H1 (cell line): ENCODE data around the gene F3. TPM values are rescaled to one million over a fixed set of nuclear protein-coding genes. Genes with fewer than 3 reads are reported as not detected.

Experiments used
- CTCF ChIA-PET: fragments of 300-600 bp; sonication (Branson Sonifier 250); formaldehyde crosslinking; loops from one replicate; lab custom pipeline; 2021; ENCODE audit not compliant: partially characterized antibody; lab: Charles Lee
- POLR2A ChIA-PET: fragments of 300-600 bp; sonication (Branson Sonifier 250); formaldehyde crosslinking; loops from one replicate; lab custom pipeline; 2021; ENCODE audit warnings: inconsistent platforms; ENCODE audit not compliant: partially characterized antibody; lab: Charles Lee
- DNase-seq, 2 experiments: peaks; one replicate each; pipeline versions ENCODE4 v3.0.0 to v3.0.0-alpha.2; 2010 to 2022; ENCODE audit warnings: low spot score in 2 of 2, low read depth in 1 of 2, mixed read lengths in 1 of 2
- FAIRE-seq: peaks from 2 replicates; lab custom pipeline; 2011; peaks lifted over from hg19 to GRCh38; lab: Jason Lieb, UNC
- H2AFZ ChIP-seq: 2 replicates; pipeline ENCODE4 v1.8.1; 2012; ENCODE audit warnings: low read length, inconsistent platforms
- H2AK5ac ChIP-seq: 2 replicates; pipeline ENCODE4 v1.6.1; 2013; ENCODE audit warnings: low read depth, low read length
- H2BK120ac ChIP-seq: replicated peaks from 2 replicates; pipeline ENCODE3; 2013; ENCODE audit warnings: low read depth, low read length, inconsistent platforms
- H2BK12ac ChIP-seq: 2 replicates; pipeline ENCODE4 v1.6.1; 2013; ENCODE audit warnings: low read depth, low read length
- H2BK15ac ChIP-seq: 2 replicates; pipeline ENCODE4 v1.6.1; 2013; ENCODE audit warnings: low read length
- H2BK20ac ChIP-seq: 2 replicates; pipeline ENCODE4 v1.6.1; 2013; ENCODE audit warnings: low read length
- H2BK5ac ChIP-seq: 2 replicates; pipeline ENCODE4 v1.6.1; 2013; ENCODE audit warnings: low read depth, low read length
- H3K14ac ChIP-seq: 2 replicates; pipeline ENCODE4 v1.6.1; 2013; ENCODE audit warnings: inconsistent platforms; ENCODE audit not compliant: insufficient read length
- H3K18ac ChIP-seq: 2 replicates; pipeline ENCODE4 v1.6.1; 2013; ENCODE audit warnings: low read length; ENCODE audit errors: extremely low read depth
- H3K23ac ChIP-seq: 2 replicates; pipeline ENCODE4 v1.6.1; 2013; ENCODE audit warnings: inconsistent platforms; ENCODE audit not compliant: insufficient read length
- H3K23me2 ChIP-seq: 2 replicates; pipeline ENCODE4 v1.6.1; 2013; ENCODE audit warnings: low read depth, low read length
- H3K27ac ChIP-seq: 2 replicates; pipeline ENCODE4 v1.6.1; 2011; ENCODE audit warnings: low read depth, low read length, inconsistent platforms
- H3K27me3 ChIP-seq, 4 experiments: replicated peaks in 1 of 4; 1 replicate in 1 of 4; 2 replicates in 3 of 4; pipeline versions ENCODE4 v1.6.1 to v1.8.1; 2011 to 2013; ENCODE audit warnings: low read length in 3 of 4, mild to moderate bottlenecking in 3 of 4, inconsistent platforms in 2 of 4, mixed read lengths in 2 of 4, moderate library complexity in 1 of 4; ENCODE audit not compliant: control insufficient read depth in 3 of 4, insufficient read depth in 3 of 4; ENCODE audit errors: extremely low read depth in 1 of 4
- H3K36me3 ChIP-seq, 4 experiments: 2 replicates each; pipeline versions ENCODE4 v1.6.1 to v1.8.1; 2011 to 2013; ENCODE audit warnings: mild to moderate bottlenecking in 4 of 4, low read length in 3 of 4, moderate library complexity in 2 of 4, control low read depth in 1 of 4, inconsistent platforms in 1 of 4; ENCODE audit not compliant: insufficient read depth in 4 of 4, control insufficient read depth in 2 of 4
- H3K4ac ChIP-seq: replicated peaks from 2 replicates; pipeline ENCODE3; 2013; ENCODE audit warnings: low read length, low read depth, mixed read lengths, inconsistent platforms; ENCODE audit not compliant: insufficient read length
- H3K4me1 ChIP-seq, 4 experiments: replicated peaks in 1 of 4; 1 replicate in 1 of 4; 2 replicates in 3 of 4; pipeline versions ENCODE4 v1.6.1 to v1.8.1; 2011 to 2013; ENCODE audit warnings: low read length in 3 of 4, inconsistent platforms in 2 of 4, mixed read lengths in 1 of 4; ENCODE audit not compliant: insufficient read depth in 4 of 4, control insufficient read depth in 3 of 4
- H3K4me2 ChIP-seq, 2 experiments: 2 replicates each; pipeline versions ENCODE4 v1.6.1 to v1.8.1; 2011 to 2013; ENCODE audit warnings: low read depth in 2 of 2, low read length in 2 of 2, control low read depth in 1 of 2, inconsistent platforms in 1 of 2, mild to moderate bottlenecking in 1 of 2; ENCODE audit not compliant: insufficient read depth in 1 of 2
- H3K4me3 ChIP-seq, 4 experiments: fragments of 200-600, 300-600 bp in 1 of 4; sonication (generic), shearing (Covaris generic), sonication (Bioruptor Twin) in 1 of 4; 2 replicates each; pipeline versions ENCODE4 v1.5.1 to v1.8.1; 2011 to 2016; ENCODE audit warnings: low read length in 4 of 4, low read depth in 3 of 4, control low read depth in 2 of 4, inconsistent platforms in 2 of 4, mild to moderate bottlenecking in 2 of 4, mixed read lengths in 1 of 4, moderate library complexity in 1 of 4; ENCODE audit not compliant: insufficient read depth in 2 of 4; ENCODE audit errors: extremely low read depth in 1 of 4
- H3K56ac ChIP-seq: replicated peaks from 2 replicates; pipeline ENCODE3; 2013; ENCODE audit warnings: low read depth, mild to moderate bottlenecking, mixed read lengths, low read length, inconsistent platforms; ENCODE audit not compliant: insufficient read length
- H3K79me1 ChIP-seq: 2 replicates; pipeline ENCODE4 v1.6.1; 2013; ENCODE audit warnings: low read depth, low read length, control low read depth
- H3K79me2 ChIP-seq, 2 experiments: 2 replicates each; pipeline versions ENCODE4 v1.6.1 to v1.8.1; 2012 to 2013; ENCODE audit warnings: low read length in 2 of 2, mild to moderate bottlenecking in 2 of 2, inconsistent platforms in 1 of 2; ENCODE audit not compliant: insufficient read depth in 2 of 2, control insufficient read depth in 1 of 2
- H3K9ac ChIP-seq, 4 experiments: replicated peaks in 1 of 4; 1 replicate in 1 of 4; 2 replicates in 3 of 4; pipeline versions ENCODE4 v1.6.1 to v1.8.1; 2011 to 2013; ENCODE audit warnings: low read depth in 3 of 4, low read length in 3 of 4, control low read depth in 2 of 4, mild to moderate bottlenecking in 2 of 4, moderate library complexity in 2 of 4, inconsistent platforms in 1 of 4; ENCODE audit errors: extremely low read depth in 1 of 4
- H3K9me3 ChIP-seq, 2 experiments: 2 replicates each; pipeline versions ENCODE4 v1.6.1 to v1.8.1; 2012 to 2013; ENCODE audit warnings: mild to moderate bottlenecking in 2 of 2, moderate library complexity in 2 of 2, control low read depth in 1 of 2, inconsistent platforms in 1 of 2, low read depth in 1 of 2, low read length in 1 of 2, mixed read lengths in 1 of 2; ENCODE audit not compliant: insufficient read depth in 2 of 2
- H4K20me1 ChIP-seq, 2 experiments: replicated peaks in 1 of 2; 2 replicates each; pipeline versions ENCODE3 to v1.8.1; 2011 to 2013; ENCODE audit warnings: inconsistent platforms in 2 of 2, low read length in 2 of 2, mild to moderate bottlenecking in 1 of 2; ENCODE audit not compliant: insufficient read depth in 2 of 2, control insufficient read depth in 1 of 2
- H4K5ac ChIP-seq: 2 replicates; pipeline ENCODE4 v1.6.1; 2013; ENCODE audit warnings: low read length, low read depth, mixed read lengths, inconsistent platforms; ENCODE audit not compliant: insufficient read length
- H4K8ac ChIP-seq: 2 replicates; pipeline ENCODE4 v1.8.0; 2013; ENCODE audit warnings: mild to moderate bottlenecking, moderate library complexity, low read length, inconsistent platforms; ENCODE audit not compliant: insufficient read depth; ENCODE audit errors: extremely low read depth
- H4K91ac ChIP-seq: replicated peaks from 2 replicates; pipeline ENCODE3; 2013; ENCODE audit warnings: low read length, mixed read lengths, inconsistent platforms; ENCODE audit not compliant: insufficient read length
- BCL11A ChIP-seq, 2 experiments: IDR thresholded peaks; one replicate each; pipeline ENCODE4 v1.6.1; 2011; ENCODE audit warnings: low read depth in 2 of 2, low read length in 2 of 2, mild to moderate bottlenecking in 2 of 2
- EGR1 ChIP-seq: IDR thresholded peaks from 2 replicates; pipeline ENCODE4 v1.6.1; 2011; ENCODE audit warnings: low read depth, low read length, borderline replicate concordance
- EP300 ChIP-seq, 2 experiments: IDR thresholded peaks; 1 replicate in 1 of 2; 2 replicates in 1 of 2; pipeline ENCODE4 v1.6.1; 2011 to 2012; ENCODE audit warnings: low read depth in 2 of 2, low read length in 2 of 2, mild to moderate bottlenecking in 2 of 2, borderline replicate concordance in 1 of 2, inconsistent platforms in 1 of 2, moderate library complexity in 1 of 2
- JUN ChIP-seq: IDR thresholded peaks from 2 replicates; pipeline ENCODE4 v1.6.1; 2011; ENCODE audit warnings: low read depth, mild to moderate bottlenecking, improper control_type of control experiment, low read length
- KDM1A ChIP-seq: fragments of 200-600, 300-600 bp; sonication (generic); IDR thresholded peaks from 2 replicates; pipeline ENCODE4 v1.7.1; 2016; ENCODE audit warnings: mild to moderate bottlenecking, low read length, borderline replicate concordance
- MAFK ChIP-seq: IDR thresholded peaks from 2 replicates; pipeline ENCODE4 v1.6.1; 2012; ENCODE audit warnings: low read depth, mild to moderate bottlenecking, improper control_type of control experiment, low read length
- RBBP5 ChIP-seq: IDR thresholded peaks from 2 replicates; pipeline ENCODE4 v1.7.1; 2012; ENCODE audit warnings: low read depth, mild to moderate bottlenecking, inconsistent platforms, low read length, moderate library complexity, borderline replicate concordance
- SP2 ChIP-seq: IDR thresholded peaks from 2 replicates; pipeline ENCODE4 v1.6.1; 2012; ENCODE audit warnings: mild to moderate bottlenecking, low read length, inconsistent platforms
- TAF1 ChIP-seq: IDR thresholded peaks from 2 replicates; pipeline ENCODE4 v1.6.1; 2011; ENCODE audit warnings: mild to moderate bottlenecking, low read depth, low read length
- TEAD4 ChIP-seq: IDR thresholded peaks from 2 replicates; pipeline ENCODE4 v1.6.1; 2012; ENCODE audit warnings: low read depth, low read length, inconsistent platforms, mixed read lengths
- ZNF274 ChIP-seq: IDR thresholded peaks from 2 replicates; pipeline ENCODE4 v1.7.0; 2012; ENCODE audit warnings: low read length, borderline replicate concordance; ENCODE audit errors: extremely low read depth
- WGBS, 2 experiments: shearing (Covaris generic) in 1 of 2; methylation state at CpG; one replicate each; pipeline versions ENCODE4 v1.1.6 to v1.1.7; 2013 to 2015; ENCODE audit warnings: low lambda C conversion rate in 2 of 2, mixed read lengths in 2 of 2, inconsistent platforms in 1 of 2, low coverage in 1 of 2, missing lambda C conversion rate in 1 of 2; ENCODE audit not compliant: insufficient replicate concordance in 2 of 2, insufficient coverage in 1 of 2, insufficient read length in 1 of 2; ENCODE audit errors: extremely low coverage in 1 of 2, missing lambda C conversion rate in 1 of 2; 5-methylcytosine and 5-hydroxymethylcytosine counted together
- polyA plus RNA-seq, 7 experiments: library from polyadenylated mRNA; depleted of rRNA in 3 of 7; stranded (reverse) in 5 of 7; unstranded in 2 of 7; fragments of >200 nt in 5 of 7; fragments of 200-250 nt in 2 of 7; gene quantifications; 1 replicate in 5 of 7; 2 replicates in 1 of 7; 4 replicates in 1 of 7; pipeline versions ENCODE4 v1.2.1 to v1.2.3, GENCODE V29; 2011 to 2013; ENCODE audit warnings: missing spikeins in 2 of 7, mixed read lengths in 2 of 7
- total RNA-seq: library from RNA; stranded (reverse); fragmentation: NEBNext Ultra II Directional; extraction: Animal tissue kit (Norgen Biotek cat#: 25700); gene quantifications from 2 replicates; pipeline ENCODE4 v1.2.1, GENCODE V29; 2021
- TF ChIP-seq, protein P1 (sequence below): IDR thresholded peaks from 2 replicates; pipeline ENCODE4 v1.6.1; 2011; ENCODE audit warnings: low read depth, mild to moderate bottlenecking, low read length; ENCODE audit not compliant: insufficient read depth

F3 gene
- total and polyA plus RNA-seq, 2 of the 8 experiments (the other 6 are each of a cell fraction or from before 2014, with no cell fraction given), result 2.6 to 8.6 TPM

DNA sequence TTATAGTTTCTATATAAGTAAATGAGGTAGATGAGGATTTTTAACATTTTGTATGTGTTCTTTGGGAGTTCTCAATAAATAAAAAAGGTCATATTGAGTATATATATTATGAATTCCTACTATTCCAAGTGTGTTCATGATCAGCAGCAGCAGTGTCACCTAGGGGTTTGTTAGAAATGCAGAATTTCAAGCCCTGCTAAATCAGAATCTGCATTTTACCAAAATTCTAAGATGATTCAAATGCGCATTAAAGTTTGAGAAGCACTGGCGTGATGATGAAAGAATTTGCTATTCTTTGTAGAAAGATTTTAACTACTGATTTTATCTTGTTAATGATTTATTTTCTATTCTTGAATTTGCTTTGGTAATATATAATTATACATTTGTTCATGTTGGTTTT is 28.7 kb downstream of the F3 start:
- Histone ChIP-seq H4K91ac (no peak overlapping the region), H3K9ac (no peak overlapping the region), H3K4me3 (no peak overlapping the region), H2BK5ac (no peak overlapping the region), H3K4me1 (no peaks in the 10 kb centered on the region), H4K5ac (no peak overlapping the region), H3K18ac (no peak overlapping the region), H3K56ac (no peak overlapping the region), H3K23me2 (no peaks in the 10 kb centered on the region), H2BK12ac (no peak overlapping the region), H3K36me3 (no peaks in the 10 kb centered on the region), H3K14ac (no peak overlapping the region), H2BK20ac (no peak overlapping the region), H3K27ac (no peak overlapping the region), H2BK120ac (no peak overlapping the region), H4K8ac (no peak overlapping the region), H2AFZ (no peak overlapping the region), H3K23ac (no peak overlapping the region), H3K4me2 (no peak overlapping the region), H2AK5ac (no peak overlapping the region), H3K4ac (no peak overlapping the region), H3K79me2 (no peaks in the 10 kb centered on the region), H3K9me3 (no peaks in the 10 kb centered on the region), H4K20me1 (no peaks in the 10 kb centered on the region), H3K79me1 (no peaks in the 10 kb centered on the region), H2BK15ac (no peak overlapping the region), H3K27me3 (no peaks in the 10 kb centered on the region)
- FAIRE-seq, result no peak
- TF ChIP-seq BCL11A (IDR thresholded peaks at IDR 0.05; ENCODE audit: low read depth in 2 of 2, low read length in 2 of 2) (no peak), EGR1 (no peak), MAFK (no peak), ZNF274 (no peak), RBBP5 (no peak), KDM1A (no peak), TAF1 (no peak), JUN (no peak), SP2 (no peak), TEAD4 (no peak), EP300 (IDR thresholded peaks at IDR 0.05; ENCODE audit: borderline replicate concordance in 1 of 2, low read depth in 2 of 2, low read length in 2 of 2) (no peak)
- TF ChIP-seq, protein P1, sequence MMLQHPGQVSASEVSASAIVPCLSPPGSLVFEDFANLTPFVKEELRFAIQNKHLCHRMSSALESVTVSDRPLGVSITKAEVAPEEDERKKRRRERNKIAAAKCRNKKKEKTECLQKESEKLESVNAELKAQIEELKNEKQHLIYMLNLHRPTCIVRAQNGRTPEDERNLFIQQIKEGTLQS, result no peak
- ChIA-PET CTCF (interaction anchor here (0.6 to 7.3 kb wide), 9 partner anchors 10 to 292 kb away, joined by 3 to 74 read pairs (median 4); no protein-coding TSS in a partner anchor), POLR2A (no interaction called here)
- 93% methylated on average over 2 of the region's 2 CpGs; no CpG with 5 or more reads in 1 of the 2 experiments for WGBS, 2 experiments
- DNase-seq, result no peak
